Measurements from ENCODE around the gene RPL22. TPM values are rescaled to one million over a fixed set of nuclear protein-coding genes. Genes with fewer than 3 reads are reported as not detected.

Gene RPL22
- total and polyA plus RNA-seq, 11 donors = 63.6 to 353 (median 241) TPM

DNA sequence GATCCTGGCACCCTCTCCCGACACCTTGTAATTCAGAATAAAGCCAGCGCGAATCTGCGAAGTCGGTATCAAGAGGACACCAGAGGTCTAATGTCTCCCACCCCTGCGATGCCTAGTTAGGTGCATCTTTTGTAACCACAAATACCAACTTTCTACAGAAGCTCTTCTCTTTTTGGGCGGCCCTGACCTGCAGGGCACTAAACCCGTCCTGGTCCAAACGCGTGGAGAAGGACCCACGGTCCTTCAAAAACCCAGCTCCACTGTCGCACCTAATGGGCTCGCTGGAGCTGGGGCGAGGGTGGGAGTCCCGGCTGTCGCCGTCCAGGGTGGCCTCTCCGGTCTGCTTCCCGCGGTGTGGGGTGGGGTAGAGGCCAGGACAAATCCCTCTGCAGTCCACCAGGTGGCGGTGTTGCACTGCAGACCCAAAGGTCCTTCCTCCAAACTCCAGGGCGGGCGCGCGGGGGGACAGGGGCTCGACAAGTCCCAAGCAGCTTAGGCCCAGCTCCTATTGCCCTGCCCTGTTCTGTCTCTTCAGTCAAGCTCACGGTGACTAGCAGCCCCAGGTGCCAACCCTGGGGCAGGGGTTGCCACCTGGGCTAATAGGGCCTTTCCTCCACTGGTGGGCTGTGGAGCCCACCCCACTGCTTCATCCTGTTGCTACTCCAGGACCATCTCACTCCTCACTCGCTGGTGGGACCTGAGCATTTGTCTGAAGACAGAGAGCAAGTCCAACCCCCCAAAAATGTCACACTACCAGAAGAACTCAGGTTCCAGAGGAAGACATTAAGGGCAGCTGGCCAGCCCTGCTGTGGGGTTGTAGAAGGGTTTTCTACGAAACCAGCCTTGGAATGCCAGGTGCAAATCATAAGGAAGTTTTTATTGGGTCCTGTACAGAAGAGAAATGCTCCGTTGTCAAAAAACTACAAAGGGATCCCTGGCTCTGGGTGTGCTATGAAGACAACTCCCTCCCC is 47.4 kb upstream of the RPL22 start:
- Histone ChIP-seq H3K27me3 (peaks cover 28 to 97% (median 63%) of the 10 kb centered on the region in 9 donors), H3K36me3 (no peaks in the 10 kb centered on the region), H3K4me3 (no peak overlapping the region), H3K9me3 (no peaks in the 10 kb centered on the region), H3K4me1 (peaks cover 0 to 50% (median 26%) of the 10 kb centered on the region in 12 donors), H3K27ac (no peak overlapping the region)
- intact Hi-C loops (cut with DNase I) = loop anchor here (1.0 to 10.0 kb wide), 14 partner anchors 34 to 204 kb away; no protein-coding TSS in a partner anchor
- DNase-seq = peak; percentile 77 to 91 (median 82)
- peak; percentile 37 to 77 (median 62) for ATAC-seq
- 6 to 7% (median 7%) methylated on average over 26 to 30 of the region's 30 CpGs for WGBS, 4 donors
- TF ChIP-seq POLR2A (IDR thresholded peaks at IDR 0.05) (no peak), CTCF (IDR thresholded peaks at IDR 0.05) (peak; percentile 88 to 96 (median 94))

GRCh38 chr1:6245869-6246496 is 46.6 kb upstream of the RPL22 start:
- intact Hi-C loops (cut with DNase I) = loop anchor here (1.0 to 10.0 kb wide), 16 partner anchors 35 to 204 kb away; no protein-coding TSS in a partner anchor
- H3K36me3 ChIP-seq = no peaks in the 10 kb centered on the region
- no peak for DNase-seq
- H3K4me1 ChIP-seq = peaks cover 0 to 56% (median 28%) of the 10 kb centered on the region in 12 donors
- 3 to 20% (median 4%) methylated on average over 9 to 49 of the region's 49 CpGs for WGBS, 4 donors
- H3K27ac ChIP-seq = no peak overlapping the region
- TF ChIP-seq POLR2A (IDR thresholded peaks at IDR 0.05) = no peak
- no peak for TF ChIP-seq CTCF (IDR thresholded peaks at IDR 0.05)
- H3K9me3 ChIP-seq = no peaks in the 10 kb centered on the region
- peak overlapping the region in 1 of 12 donors; percentile 25 for H3K4me3 ChIP-seq
- ATAC-seq = no peak
- peaks cover 35 to 97% (median 65%) of the 10 kb centered on the region in 9 donors for H3K27me3 ChIP-seq

- WGBS, 4 donors = 0 to 3% (median 1%) methylated on average over 14 to 79 of the region's 79 CpGs
- Histone ChIP-seq H3K9me3 (no peaks in the 10 kb centered on the region), H3K36me3 (no peaks in the 10 kb centered on the region), H3K27ac (no peak overlapping the region), H3K27me3 (peaks cover 35 to 97% (median 65%) of the 10 kb centered on the region in 9 donors), H3K4me1 (peaks cover 0 to 56% (median 28%) of the 10 kb centered on the region in 12 donors), H3K4me3 (peak overlapping the region in 1 of 12 donors; percentile 25)
- intact Hi-C loops (cut with DNase I) = loop anchor here (2.0 to 10.0 kb wide), 10 partner anchors 37 to 203 kb away; no protein-coding TSS in a partner anchor
- DNase-seq (peak; percentile 73 to 91 (median 82)), ATAC-seq (peak; percentile 30 to 82 (median 80))
- TF ChIP-seq CTCF (IDR thresholded peaks at IDR 0.05) (peak; percentile 68 to 87 (median 80)), POLR2A (IDR thresholded peaks at IDR 0.05) (no peak)
These were observed 45.9 kb upstream of the RPL22 start for GRCh38 chr1:6245086-6245868.

Data from heart left ventricle (tissue), 16 donors.